SU-DHL-6 (cell line): Measurements from ENCODE around the gene RTL3.

Experiments
- CTCF ChIP-seq: fragments of 200-600 bp; sonication (generic); IDR thresholded peaks from one replicate; pipeline ENCODE4 v1.5.1; 2017; ENCODE audit warnings: antibody characterized with exemption, mild to moderate bottlenecking, low read length, moderate library complexity; ENCODE audit not compliant: insufficient read depth, poor library complexity, severe bottlenecking
- EZH2phosphoT487 ChIP-seq: fragments of 200-600 bp; sonication (generic), shearing (Covaris generic); conservative IDR thresholded peaks from 2 replicates; pipeline ENCODE4 v1.6.1; 2018; ENCODE audit warnings: mild to moderate bottlenecking, antibody characterized with exemption, low read length, moderate library complexity, mixed read lengths

GRCh38 chrX:78673246-78673645, 14.1 kb upstream of the RTL3 start:
- TF ChIP-seq CTCF (no peak), EZH2phosphoT487 (no peak)
